A549 (cell line): Measurements from ENCODE around the gene LRRC36. TPM values are rescaled to one million over a fixed set of nuclear protein-coding genes. Genes with fewer than 3 reads are reported as not detected.

Experiments used
- ATAC-seq, 2 experiments: fragments of 200-7000 bp in 1 of 2; fragments of >200 bp in 1 of 2; cut with Nextera tagmentation in 1 of 2; cut with Tn5 transposase in 1 of 2; 3 replicates each; pipeline versions ENCODE4 v1.8.0 to v1.9.1; 2018 to 2020; ENCODE audit warnings: mild to moderate bottlenecking in 1 of 2, moderate library complexity in 1 of 2
- CTCF ChIA-PET: fragments of 300-600 bp; sonication (Branson Sonifier 250); formaldehyde crosslinking; extraction: SDS; loops from one replicate; lab custom pipeline; 2021; ENCODE audit warnings: antibody characterized with exemption, inconsistent platforms; lab: Yijun Ruan, JAX
- POLR2A ChIA-PET: fragments of 350-600 bp; formaldehyde crosslinking; extraction: SDS; loops from one replicate; lab custom pipeline; 2021; ENCODE audit warnings: antibody characterized with exemption, inconsistent platforms; lab: Yijun Ruan, JAX
- DNase-seq, 2 experiments: peaks; one replicate each; pipeline versions ENCODE4 v3.0.0 to v3.0.0-alpha.2; 2011 to 2016; ENCODE audit warnings: low read depth in 1 of 2, low spot score in 1 of 2
- FAIRE-seq: peaks from 2 replicates; lab custom pipeline; 2011; peaks lifted over from hg19 to GRCh38; lab: Jason Lieb, UNC
- H3K27ac ChIP-seq, 2 experiments: fragments of >200 bp; sonication (Bioruptor Twin); formaldehyde crosslinking; 3 replicates each; pipeline ENCODE4 v1.5.1; 2016 to 2017
- H3K4me1 ChIP-seq: fragments of >200 bp; sonication (Bioruptor Twin); formaldehyde crosslinking; 3 replicates; pipeline ENCODE4 v1.6.1; 2016
- H3K4me2 ChIP-seq: fragments of >200 bp; sonication (Bioruptor Twin); formaldehyde crosslinking; 3 replicates; pipeline ENCODE4 v1.6.1; 2016
- H3K4me3 ChIP-seq: fragments of >200 bp; sonication (Bioruptor Twin); formaldehyde crosslinking; 3 replicates; pipeline ENCODE4 v1.5.1; 2016
- H3K9me3 ChIP-seq: fragments of >200 bp; sonication (Bioruptor Twin); formaldehyde crosslinking; 3 replicates; pipeline ENCODE4 v1.6.1; 2016
- CBX2 ChIP-seq: fragments of 200-600 bp; sonication (generic); IDR thresholded peaks from 2 replicates; pipeline ENCODE4 v1.6.1; 2016; ENCODE audit warnings: low read depth, mild to moderate bottlenecking, borderline replicate concordance
- CBX8 ChIP-seq: fragments of 200-600 bp; sonication (generic); IDR thresholded peaks from 2 replicates; pipeline ENCODE4 v1.6.1; 2016
- CHD2 ChIP-seq: fragments of 150-350 bp; IDR thresholded peaks from 2 replicates; pipeline ENCODE4 v1.6.1; 2014; ENCODE audit warnings: low read length; ENCODE audit not compliant: partially characterized antibody
- EHMT2 ChIP-seq: fragments of 200-600 bp; sonication (generic); IDR thresholded peaks from 2 replicates; pipeline ENCODE4 v1.6.1; 2016; ENCODE audit warnings: antibody characterized with exemption, low read depth, mild to moderate bottlenecking, moderate library complexity
- FOSL2 ChIP-seq, 2 experiments: fragments of 450-650 bp in 1 of 2; fragments of >200 bp in 1 of 2; sonication (Bioruptor Twin) in 1 of 2; formaldehyde crosslinking; IDR thresholded peaks; 2 replicates each; pipeline versions ENCODE4 v1.5.0 to v1.6.1; 2016 to 2020; ENCODE audit warnings: mild to moderate bottlenecking in 1 of 2, moderate library complexity in 1 of 2
- FOXS1 ChIP-seq: fragments of 250-450 bp; sonication (Bioruptor Pico); IDR thresholded peaks from 2 replicates; pipeline ENCODE4 v1.5.0; 2020; ENCODE audit warnings: mild to moderate bottlenecking, moderate library complexity
- GATA3 ChIP-seq: IDR thresholded peaks from 2 replicates; pipeline ENCODE4 v1.6.1; 2012; ENCODE audit warnings: borderline replicate concordance
- HEYL ChIP-seq: fragments of 250-450 bp; sonication (Bioruptor Pico); IDR thresholded peaks from 2 replicates; pipeline ENCODE4 v1.8.0; 2021; ENCODE audit warnings: mild to moderate bottlenecking, moderate library complexity
- HOXA7 ChIP-seq: fragments of 250-450 bp; sonication (Bioruptor Pico); IDR thresholded peaks from 2 replicates; pipeline ENCODE4 v1.5.0; 2020; ENCODE audit warnings: mild to moderate bottlenecking, moderate library complexity
- HOXB13 ChIP-seq: fragments of 250-450 bp; sonication (Bioruptor Pico); IDR thresholded peaks from 2 replicates; pipeline ENCODE4 v1.5.0; 2020; ENCODE audit warnings: low read depth, mild to moderate bottlenecking, moderate library complexity
- JUNB ChIP-seq: fragments of >200 bp; sonication (Bioruptor Twin); formaldehyde crosslinking; IDR thresholded peaks from 2 replicates; pipeline ENCODE4 v1.6.1; 2016
- MAZ ChIP-seq: fragments of 150-350 bp; IDR thresholded peaks from 2 replicates; pipeline ENCODE4 v1.6.1; 2014; ENCODE audit warnings: antibody characterized with exemption, low read depth, low read length, borderline replicate concordance
- NPAS2 ChIP-seq: fragments of 250-450 bp; sonication (Bioruptor Pico); IDR thresholded peaks from 2 replicates; pipeline ENCODE4 v1.8.0; 2022; ENCODE audit warnings: mild to moderate bottlenecking, moderate library complexity, borderline replicate concordance
- POLR2AphosphoS2 ChIP-seq: conservative IDR thresholded peaks from 2 replicates; pipeline ENCODE4 v1.6.1; 2012; ENCODE audit warnings: low read length, improper control_type of control experiment, inconsistent platforms
- RAD21 ChIP-seq, 2 experiments: fragments of >200 bp in 1 of 2; sonication (Bioruptor Twin) in 1 of 2; formaldehyde crosslinking in 1 of 2; IDR thresholded peaks in 1 of 2; conservative IDR thresholded peaks in 1 of 2; 2 replicates in 1 of 2; 3 replicates in 1 of 2; pipeline ENCODE4 v1.6.1; 2012 to 2018; ENCODE audit warnings: inconsistent platforms in 1 of 2
- REST ChIP-seq: fragments of 200-600 bp; sonication (generic); IDR thresholded peaks from 2 replicates; pipeline ENCODE4 v1.6.1; 2016; ENCODE audit warnings: antibody characterized with exemption, mild to moderate bottlenecking, moderate library complexity
- TFCP2L1 ChIP-seq: fragments of 250-450 bp; sonication (Bioruptor Pico); IDR thresholded peaks from 2 replicates; pipeline ENCODE4 v1.5.0; 2021; ENCODE audit warnings: mild to moderate bottlenecking
- TP53 ChIP-seq: fragments of 250-450 bp; sonication (Bioruptor Pico); IDR thresholded peaks from 2 replicates; pipeline ENCODE4 v1.5.0; 2021; ENCODE audit warnings: mild to moderate bottlenecking, moderate library complexity
- ZFP36 ChIP-seq: fragments of 450-650 bp; IDR thresholded peaks from 2 replicates; pipeline ENCODE4 v1.6.1; 2014; ENCODE audit warnings: borderline replicate concordance; ENCODE audit not compliant: partially characterized antibody
- WGBS: methylation state at CpG from one replicate; pipeline ENCODE4 v1.1.6; 2017; ENCODE audit errors: missing lambda C conversion rate; 5-methylcytosine and 5-hydroxymethylcytosine counted together
- polyA plus RNA-seq, 4 experiments: library from polyadenylated mRNA; depleted of rRNA in 3 of 4; stranded (reverse); fragments of >200 nt; fragmentation: RNase III in 1 of 4; extraction: RNeasy Plus Mini Kit Qiagen cat#74134 plus additional on column Dnase treatment in 1 of 4; gene quantifications; 2 replicates in 3 of 4; 3 replicates in 1 of 4; pipeline ENCODE4 v1.2.3, GENCODE V29; 2011 to 2017

Gene LRRC36
- polyA plus RNA-seq, 2 of the 4 experiments (the other 2 are of a cell fraction): 0.48 to 0.57 TPM

DNA sequence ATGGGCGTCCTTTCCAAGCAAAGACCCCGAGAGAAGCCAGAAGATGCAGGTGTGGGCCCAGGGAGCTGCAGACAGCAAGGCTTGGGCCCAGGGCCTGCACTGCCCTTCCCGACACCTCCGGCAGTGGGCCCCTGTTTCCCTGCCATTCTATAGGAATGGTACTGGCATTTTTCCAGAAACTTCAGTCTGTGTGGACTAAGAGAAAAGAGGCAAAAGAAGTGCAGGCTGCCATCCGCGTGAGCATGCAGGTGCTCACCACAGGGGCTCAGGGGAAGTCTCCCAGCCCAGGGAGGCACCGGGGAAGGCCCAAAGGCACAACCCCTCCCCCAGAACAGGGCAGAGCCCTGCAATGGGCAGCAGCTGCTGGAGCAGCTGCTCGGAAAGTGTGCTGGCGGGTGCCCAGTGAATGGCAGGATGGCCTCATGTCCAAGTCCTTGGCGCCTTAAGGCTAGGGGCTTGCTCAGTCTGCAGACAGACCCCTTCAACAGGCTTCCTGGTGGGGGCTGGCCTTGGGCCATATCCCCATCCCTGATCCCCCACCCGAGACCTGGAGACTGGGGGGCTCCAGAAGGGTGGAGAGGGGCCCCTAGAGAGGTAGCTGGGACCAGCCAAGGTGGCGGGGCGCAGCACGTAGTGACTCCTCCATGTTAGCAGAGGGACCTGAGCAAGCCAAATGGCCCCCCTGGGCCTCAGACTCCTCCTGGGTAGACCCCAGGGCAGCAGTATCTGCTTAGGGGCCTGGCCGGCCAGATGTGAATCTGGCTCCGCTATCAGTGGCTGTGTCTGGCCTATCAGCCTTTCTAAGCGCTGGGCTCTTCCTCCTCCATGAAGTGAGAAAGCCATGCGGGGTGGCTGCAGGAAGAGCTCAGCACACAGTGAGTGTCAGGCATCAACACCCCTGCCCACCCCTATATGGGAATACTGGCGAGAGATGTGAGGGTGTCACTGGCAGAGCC is 73.4 kb downstream of the LRRC36 start:
- Histone ChIP-seq H3K27ac (no peak overlapping the region), H3K9me3 (no peaks in the 10 kb centered on the region), H3K4me2 (no peak overlapping the region), H3K4me1 (peaks cover 15% of the 10 kb centered on the region), H3K4me3 (no peak overlapping the region)
- ATAC-seq (peak; percentile 12 to 14; a peak in 4 of 6 replicates), DNase-seq (no peak), FAIRE-seq (no peak)
- ChIA-PET CTCF (interaction anchor here (0.6 to 4.1 kb wide), 39 partner anchors 8 to 436 kb away, joined by 3 to 34 read pairs (median 4); partner anchors contain the start of genes HSD11B2, KCTD19, LRRC36 and PLEKHG4), POLR2A (no interaction called here)
- TF ChIP-seq GATA3 (no peak), CHD2 (no peak), TFCP2L1 (CRISPR knock-in tag) (no peak), CBX8 (no peak), HOXA7 (CRISPR knock-in tag) (no peak), POLR2AphosphoS2 (no peak), NPAS2 (CRISPR knock-in tag) (no peak), CBX2 (no peak), HEYL (no peak), FOXS1 (CRISPR knock-in tag) (no peak), HOXB13 (CRISPR knock-in tag) (no peak), TP53 (CRISPR knock-in tag) (no peak), MAZ (no peak), EHMT2 (no peak), REST (no peak), RAD21 (conservative IDR thresholded peaks at IDR 0.05 in 1 of 2, IDR thresholded peaks at IDR 0.05 in 1 of 2) (no peak), JUNB (no peak), FOSL2 (IDR thresholded peaks at IDR 0.05) (no peak), FOSL2 (CRISPR knock-in tag; IDR thresholded peaks at IDR 0.05) (no peak), ZFP36 (no peak)
- WGBS: 80% methylated on average over 13 of the region's 19 CpGs

- Histone ChIP-seq H3K4me2 (no peak overlapping the region), H3K4me3 (no peak overlapping the region), H3K4me1 (peaks cover 10% of the 10 kb centered on the region)
- POLR2A ChIA-PET: interaction anchor here (1.0 kb wide), 1 partner anchor 19 kb away, joined by 3 read pairs; no protein-coding TSS in a partner anchor
- TF ChIP-seq TP53 (CRISPR knock-in tag): no peak
- TF ChIP-seq, all 56 proteins: peak for 0
- no peaks in the 10 kb centered on the region for H3K9me3 ChIP-seq
- ATAC-seq (no peak), DNase-seq (no peak), FAIRE-seq (no peak)
- 95% methylated on average over 13 of the region's 14 CpGs for WGBS
- CTCF ChIA-PET: interaction anchor here (0.7 to 4.1 kb wide), 9 partner anchors 10 to 123 kb away, joined by 3 to 34 read pairs (median 17); partner anchors contain the start of genes KCTD19, LRRC36, PLEKHG4 and ZDHHC1
- H3K27ac ChIP-seq: no peak overlapping the region
Observed at GRCh38 chr16:67400901-67401300, 74.3 kb downstream of the LRRC36 start.
